HL-60/S4 treated with phorbol 12-myristate 13-acetate at 8.2 ng/mL for 4 days and 3 days (cell line): ENCODE data around the gene CCDC6.
"Not testable (repeated sequence)": the region's sequence is repeated elsewhere in the genome, so short reads cannot be mapped to it uniquely, and the experiment has no call there.

Experiments used
- in situ Hi-C: fragments of 300-500 bp; cut with MboI; formaldehyde crosslinking; loops from 2 replicates; pipeline ENCODE4 v1.15.0; 2022; ENCODE audit warnings: low sequenced_read_pairs

The CCDC6 gene

DNA sequence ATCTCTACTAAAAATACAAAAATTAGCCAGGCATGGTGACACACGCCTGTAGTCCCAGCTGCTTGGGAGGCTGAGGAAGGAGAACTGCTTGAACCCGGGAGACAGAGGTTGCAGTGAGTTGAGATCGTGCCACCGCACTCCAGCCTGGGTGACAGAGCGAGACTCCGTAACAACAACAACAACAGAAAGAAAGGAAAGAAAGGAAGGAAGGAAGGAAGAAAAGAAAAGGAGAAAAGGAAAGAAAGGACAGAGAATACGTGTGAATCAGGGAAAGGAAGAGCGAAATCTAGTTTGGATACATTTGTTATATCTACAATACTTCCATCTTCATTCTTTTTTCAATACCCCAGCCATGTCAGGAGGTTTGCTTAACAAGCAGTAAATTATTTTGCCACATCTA lies 21.5 kb downstream of the CCDC6 start:
- in situ Hi-C loops = not testable (repeated sequence)

DNA sequence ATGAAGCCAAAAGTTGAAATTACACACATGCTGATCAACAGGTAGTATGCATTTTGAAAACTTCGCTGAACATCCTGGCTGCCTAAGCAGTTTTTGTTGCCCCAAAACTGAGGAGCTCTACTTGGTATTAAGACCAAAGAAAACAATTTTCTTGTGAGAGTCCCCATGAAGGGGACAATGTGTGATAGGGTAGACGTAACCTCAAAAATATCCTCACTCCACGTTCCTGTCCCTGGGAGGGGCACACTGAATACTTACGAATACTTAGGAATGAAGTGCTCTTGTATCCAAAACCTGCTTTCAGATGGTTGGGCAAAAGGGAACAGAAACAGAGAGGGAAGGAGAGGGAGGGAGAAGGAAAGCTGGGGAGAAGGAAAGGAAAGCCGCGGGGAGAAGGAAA lies 24.7 kb downstream of the CCDC6 start:
- in situ Hi-C loops = no loop called here

DNA sequence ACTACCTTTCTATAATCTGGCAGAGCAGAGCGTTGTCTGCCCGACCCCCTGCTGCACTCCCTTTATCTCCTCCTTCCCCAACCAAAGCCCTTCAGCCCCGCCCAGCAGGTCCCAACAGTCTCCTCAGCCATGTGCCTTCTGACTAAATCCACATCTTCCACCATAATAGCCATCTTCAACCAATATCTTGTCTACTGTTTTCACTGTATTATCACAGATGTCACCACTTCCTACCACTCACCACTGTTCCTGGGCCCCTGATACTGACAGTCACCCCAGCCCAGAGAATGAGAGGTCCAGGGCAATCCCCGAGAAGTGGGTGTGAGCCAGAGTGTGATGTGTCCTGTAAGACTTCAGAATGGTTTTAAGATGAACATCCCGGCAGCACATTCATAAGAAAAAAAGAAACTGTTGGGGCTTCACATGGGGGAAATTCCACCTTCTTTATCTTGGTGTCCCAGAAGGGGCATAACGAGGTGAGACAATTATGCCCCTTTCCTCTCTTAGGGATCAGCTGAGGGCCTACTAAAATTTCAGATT lies 25.3 kb downstream of the CCDC6 start:
- in situ Hi-C loops = no loop called here

DNA sequence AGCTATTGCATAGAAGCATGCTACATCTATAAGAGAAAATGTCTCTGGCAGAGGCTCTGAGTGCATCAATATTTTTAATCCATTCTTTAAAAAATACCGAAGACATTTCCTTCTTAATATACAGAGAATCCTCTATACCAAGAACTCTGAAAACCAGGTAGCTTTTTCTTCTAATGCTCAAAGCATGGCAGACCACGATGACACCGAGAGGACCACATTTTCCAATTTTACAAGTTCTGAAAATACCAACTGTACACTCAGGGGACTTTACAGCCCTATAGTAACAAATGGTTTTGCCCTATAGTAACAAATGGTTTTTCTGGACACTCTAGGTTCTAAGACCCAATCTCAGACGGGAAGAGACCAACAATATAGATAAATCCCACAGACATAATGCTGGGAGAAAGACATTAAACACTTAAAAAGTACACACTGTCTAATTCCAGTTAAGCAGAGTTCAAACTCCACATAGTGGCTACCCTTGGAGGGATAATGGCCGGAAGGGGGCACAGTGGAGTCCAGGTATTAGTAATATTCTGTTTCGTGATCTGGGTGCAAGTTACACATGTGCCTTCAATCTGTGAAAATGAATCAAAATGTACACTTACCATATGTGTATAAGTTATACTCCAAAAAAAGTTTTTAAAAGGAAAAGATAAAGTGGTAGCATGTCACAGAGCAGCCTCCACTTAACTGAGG lies 26.2 kb downstream of the CCDC6 start:
- in situ Hi-C loops = no loop called here

DNA sequence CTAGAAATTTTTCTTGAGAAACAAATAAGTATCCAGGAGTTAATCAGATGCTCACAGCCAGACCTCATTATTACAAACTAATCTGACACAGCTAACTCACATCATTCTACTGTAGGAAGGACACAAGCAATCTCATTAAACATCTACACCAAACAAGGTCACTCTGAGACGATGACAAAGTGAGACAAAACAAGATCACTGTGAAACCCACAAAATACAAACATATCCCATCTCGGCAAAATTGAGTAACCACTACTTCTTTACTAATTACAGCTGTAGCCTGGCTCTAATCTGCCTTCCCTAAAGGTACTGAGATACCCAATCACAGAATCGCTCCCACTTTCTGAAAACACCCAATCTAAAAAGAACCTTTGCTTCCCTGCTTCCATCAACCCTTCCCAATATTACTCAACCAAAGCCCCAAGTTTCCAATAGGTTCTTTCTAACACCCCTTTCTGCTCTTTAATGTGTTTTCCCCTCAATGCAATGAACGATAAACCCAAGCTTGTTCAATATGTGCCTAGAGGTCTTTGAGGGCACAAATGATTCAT lies 26.9 kb downstream of the CCDC6 start:
- in situ Hi-C loops = no loop called here

DNA sequence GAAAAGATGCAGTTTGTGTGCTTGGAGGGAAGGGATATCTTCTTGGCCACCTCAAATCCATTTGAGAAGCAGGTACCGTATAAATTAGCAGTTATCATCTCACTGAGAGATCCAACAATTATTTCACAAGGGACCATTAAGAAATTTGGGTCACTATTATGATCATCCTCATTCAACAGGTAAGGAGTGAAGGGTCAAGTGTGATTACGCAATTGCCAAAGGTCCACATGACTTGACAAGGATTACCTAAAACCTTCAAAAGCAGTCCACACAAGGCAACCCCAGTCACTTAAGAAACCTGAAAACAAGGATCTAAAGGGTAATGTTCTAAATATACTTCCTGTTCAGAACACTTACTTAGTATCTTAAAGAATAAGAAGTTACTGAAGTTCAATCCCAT lies 27.4 kb downstream of the CCDC6 start:
- in situ Hi-C loops = no loop called here

DNA sequence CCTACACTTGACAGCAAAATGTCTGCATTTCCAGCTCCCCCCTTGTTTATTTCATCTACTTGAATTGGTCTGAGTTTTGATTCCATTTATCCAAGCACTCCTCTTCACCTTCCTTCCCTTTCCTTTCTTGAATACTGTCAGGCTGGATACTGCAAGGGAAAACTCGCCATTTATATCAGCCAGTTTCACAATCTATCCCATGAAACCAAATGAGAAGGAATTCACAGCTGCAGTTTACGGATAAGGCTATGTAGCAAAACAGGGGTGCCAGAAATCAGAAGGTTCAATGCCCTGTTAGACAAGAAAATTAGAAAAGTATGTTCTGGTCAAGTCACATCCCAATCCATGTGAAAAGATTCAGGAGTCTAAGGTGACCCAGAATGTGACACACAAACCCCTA lies 28.1 kb downstream of the CCDC6 start:
- in situ Hi-C loops = no loop called here

DNA sequence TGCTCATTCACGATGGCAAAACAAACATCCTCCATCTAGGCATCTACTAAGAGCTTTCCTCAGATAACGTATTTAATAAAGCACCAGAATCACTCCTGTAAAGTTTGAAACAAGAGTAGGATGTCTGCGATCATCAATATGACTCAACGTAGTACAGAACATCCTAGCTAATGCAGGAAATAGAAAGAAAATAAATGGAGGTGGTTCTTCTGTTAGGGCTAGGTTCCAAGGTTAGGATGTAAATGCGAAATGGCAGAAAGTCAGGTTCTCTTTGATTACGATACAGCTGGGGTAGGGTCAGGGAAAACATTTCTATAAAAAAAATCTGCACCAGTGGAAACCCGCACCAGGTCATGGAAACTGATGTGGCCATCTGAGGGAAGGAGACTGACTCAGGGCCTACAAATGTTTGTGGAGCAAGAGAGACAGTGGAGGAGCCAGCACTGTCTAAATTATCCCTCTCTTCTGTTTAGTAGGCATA lies 29.1 kb downstream of the CCDC6 start:
- in situ Hi-C loops = no loop called here

DNA sequence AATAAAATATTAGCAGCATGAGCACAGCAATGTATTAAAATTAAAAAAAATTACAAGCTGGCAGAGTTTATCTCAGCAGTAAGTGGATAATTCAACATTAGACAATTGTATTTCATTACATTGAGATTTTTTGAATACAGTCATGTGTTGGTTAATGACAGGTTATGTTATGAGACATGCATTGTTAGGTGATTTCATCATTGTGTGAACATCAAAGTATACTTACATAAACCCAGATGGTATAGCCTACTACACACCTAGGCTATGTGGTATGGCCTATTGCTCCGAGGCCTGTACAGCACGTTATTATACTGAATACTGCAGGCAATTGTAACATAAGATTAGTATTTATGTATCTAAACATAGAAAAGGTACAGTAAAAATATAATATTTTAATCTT lies 29.7 kb downstream of the CCDC6 start:
- in situ Hi-C loops = no loop called here

DNA sequence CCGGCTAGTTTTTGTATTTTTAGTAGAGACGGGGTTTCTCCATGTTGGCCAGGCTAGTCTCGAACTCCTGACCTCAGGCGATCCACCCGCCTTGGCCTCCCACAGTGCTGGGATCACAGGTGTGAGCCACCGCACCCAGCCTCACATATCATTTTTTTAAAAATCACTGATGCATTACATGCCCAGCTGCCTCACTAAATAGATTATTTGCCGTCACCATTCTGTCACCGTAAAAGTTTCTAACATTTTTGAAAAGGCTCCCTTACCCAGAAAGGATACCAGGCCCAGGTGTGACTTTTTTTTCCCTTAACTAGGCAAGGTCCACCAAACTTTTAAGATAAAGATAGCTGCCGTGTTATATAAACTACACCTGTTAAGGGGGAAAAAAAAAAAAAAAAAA lies 30.1 kb downstream of the CCDC6 start:
- in situ Hi-C loops = not testable (repeated sequence)

DNA sequence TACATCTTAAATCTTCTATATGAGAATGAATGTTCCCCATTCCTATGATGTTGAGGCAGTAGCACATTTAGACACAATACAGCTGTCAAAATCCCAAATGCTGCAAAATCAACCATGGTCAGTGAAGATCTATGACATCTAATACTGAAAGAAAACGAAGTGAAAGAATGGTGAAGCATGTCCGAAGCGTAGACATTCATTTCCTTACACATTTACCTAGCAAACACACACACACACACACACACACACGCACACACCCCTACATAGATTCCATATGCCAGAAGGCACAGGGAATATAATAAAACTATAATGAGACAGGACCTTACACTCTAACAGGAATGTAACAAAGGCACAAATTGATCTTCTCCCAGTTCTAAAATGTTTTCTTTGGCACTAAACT lies 32.5 kb downstream of the CCDC6 start:
- in situ Hi-C loops = no loop called here

DNA sequence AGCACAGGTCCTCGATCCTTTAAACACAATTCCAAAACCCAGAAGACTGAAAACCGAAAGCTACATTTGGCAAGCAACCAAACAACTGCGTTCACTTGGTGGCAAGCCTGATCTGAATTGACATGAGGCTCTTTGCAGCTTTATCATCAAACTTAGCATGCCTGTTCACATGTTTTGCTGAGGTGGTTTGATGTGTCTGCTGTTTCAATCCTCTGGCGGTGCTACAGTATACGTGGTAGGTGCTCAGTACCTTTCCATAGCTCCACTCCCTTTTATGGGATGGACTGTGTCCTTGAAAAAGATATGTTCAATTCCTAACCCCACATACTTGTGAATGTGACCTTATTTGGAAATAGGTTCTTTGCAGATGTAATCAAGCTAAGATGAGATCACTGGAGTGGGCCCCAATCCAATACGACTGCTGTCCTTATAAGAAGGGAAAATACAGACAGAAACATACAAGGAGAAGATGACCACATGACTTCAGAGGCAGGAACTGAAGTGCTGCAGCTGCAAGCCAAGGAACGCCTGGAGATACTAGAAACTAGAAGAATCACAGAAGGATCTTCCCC lies 33.4 kb downstream of the CCDC6 start:
- in situ Hi-C loops = no loop called here

DNA sequence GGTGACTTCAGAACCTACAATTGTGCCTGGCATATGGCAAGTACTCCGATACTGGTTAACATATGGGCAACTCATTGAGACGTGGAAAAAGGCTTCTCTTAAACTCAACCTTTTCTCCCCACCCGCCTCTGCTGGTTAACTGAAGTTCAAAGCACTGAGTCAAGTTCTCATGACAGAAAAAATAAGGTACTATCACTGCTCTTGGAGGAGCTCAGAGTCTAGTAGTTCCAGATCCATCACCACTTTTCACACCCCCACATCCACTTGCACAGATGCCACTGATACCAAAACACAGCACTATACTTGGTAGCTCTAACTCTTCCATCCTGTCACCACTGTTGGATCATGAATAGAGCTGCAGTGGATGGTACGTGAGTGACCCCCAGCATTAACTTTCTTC lies 36.2 kb downstream of the CCDC6 start:
- in situ Hi-C loops = no loop called here

DNA sequence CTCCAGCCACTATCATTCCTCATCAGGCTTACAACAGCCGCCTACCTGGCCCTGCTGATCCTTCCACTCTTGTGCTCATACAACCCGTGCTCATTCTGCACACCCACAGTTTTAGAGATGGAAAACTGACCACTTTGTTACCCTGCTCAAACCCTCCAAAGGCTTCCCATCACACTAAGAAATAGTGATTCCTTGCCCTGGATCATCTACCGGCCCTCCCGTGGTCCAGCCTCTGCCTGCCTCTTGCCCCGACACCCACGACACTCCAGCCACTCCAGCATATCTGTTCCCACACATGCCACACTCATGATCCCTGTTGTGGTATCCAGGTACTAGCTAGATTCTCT lies 36.8 kb downstream of the CCDC6 start:
- in situ Hi-C loops = no loop called here

DNA sequence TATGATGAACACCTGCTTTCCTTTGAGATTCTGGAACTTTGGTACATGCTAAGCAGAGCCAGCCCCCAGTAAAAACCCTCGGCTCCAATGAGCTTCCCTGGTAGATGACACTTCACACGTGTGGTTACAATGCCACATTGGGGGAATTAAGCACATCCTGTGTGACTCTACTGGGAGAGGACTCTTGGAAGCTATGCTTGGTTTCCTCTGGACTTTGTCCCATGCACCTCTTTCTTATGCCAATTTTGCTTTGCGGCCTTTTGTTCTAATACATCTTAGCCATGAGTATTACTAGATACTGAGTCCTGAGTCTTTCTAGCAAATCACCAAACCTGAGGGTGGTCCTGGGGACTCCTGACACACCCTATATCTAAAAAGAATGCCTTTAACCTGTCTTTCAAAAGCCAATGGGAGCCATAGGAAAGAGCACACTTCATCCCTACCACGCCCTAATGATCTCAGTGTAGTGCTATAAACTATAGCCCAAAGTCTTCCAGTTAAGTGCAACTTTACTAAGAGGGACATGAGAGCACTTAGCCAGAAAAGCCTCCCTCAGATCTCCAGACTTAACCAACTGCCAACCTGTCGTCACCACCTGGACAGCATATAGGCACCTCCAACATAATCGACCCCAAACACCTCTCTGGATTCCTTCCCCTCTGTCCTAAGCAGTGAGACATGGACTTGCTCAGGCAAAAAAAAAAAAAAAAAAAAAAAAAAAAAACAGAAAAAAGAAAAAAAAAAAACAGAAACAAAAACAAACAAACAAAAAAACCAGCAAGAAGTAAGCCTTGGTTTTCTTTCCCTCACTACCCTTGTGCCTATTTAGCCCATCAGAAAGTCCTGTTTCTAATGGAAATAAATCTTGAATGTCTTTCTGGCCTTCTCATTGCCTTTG lies 37.4 kb downstream of the CCDC6 start:
- in situ Hi-C loops = no loop called here

DNA sequence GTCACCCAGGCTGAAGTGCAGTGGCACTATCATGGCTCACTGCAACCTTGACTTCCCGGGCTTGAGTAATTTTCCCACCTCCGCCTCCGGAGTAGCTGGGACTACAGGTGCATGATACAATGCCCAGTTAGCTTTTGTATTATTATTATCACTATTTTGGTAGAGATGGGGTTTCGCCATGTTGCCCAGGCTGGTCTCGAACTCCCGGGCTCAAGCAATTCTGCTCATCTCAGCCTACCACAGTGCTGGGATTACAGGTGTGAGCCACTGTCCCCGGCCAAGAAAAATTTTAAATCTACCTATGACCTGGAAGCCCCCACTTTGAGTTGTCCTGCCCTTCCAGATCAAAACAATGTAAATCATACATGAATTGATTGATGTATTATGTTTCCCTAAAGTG lies 38.8 kb downstream of the CCDC6 start:
- in situ Hi-C loops = no loop called here

DNA sequence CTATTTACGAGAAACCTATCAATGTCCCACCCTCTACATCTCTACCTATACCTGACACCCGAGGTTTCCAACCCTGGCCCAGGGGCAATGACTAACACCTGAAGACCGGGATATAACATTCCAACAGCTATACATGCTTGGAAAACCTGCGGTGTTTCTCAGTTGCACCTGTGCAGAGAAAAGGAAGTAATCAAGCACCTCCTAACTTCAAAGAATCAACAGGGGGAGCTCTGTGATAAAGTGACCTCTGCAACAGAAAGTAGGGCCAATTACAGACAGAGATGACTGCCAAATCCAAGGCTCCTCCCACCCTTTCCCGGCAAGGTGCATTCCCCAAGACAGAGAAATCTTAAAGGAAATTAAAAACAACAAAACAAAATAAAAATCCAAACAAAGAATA lies 41.3 kb downstream of the CCDC6 start:
- in situ Hi-C loops = no loop called here

DNA sequence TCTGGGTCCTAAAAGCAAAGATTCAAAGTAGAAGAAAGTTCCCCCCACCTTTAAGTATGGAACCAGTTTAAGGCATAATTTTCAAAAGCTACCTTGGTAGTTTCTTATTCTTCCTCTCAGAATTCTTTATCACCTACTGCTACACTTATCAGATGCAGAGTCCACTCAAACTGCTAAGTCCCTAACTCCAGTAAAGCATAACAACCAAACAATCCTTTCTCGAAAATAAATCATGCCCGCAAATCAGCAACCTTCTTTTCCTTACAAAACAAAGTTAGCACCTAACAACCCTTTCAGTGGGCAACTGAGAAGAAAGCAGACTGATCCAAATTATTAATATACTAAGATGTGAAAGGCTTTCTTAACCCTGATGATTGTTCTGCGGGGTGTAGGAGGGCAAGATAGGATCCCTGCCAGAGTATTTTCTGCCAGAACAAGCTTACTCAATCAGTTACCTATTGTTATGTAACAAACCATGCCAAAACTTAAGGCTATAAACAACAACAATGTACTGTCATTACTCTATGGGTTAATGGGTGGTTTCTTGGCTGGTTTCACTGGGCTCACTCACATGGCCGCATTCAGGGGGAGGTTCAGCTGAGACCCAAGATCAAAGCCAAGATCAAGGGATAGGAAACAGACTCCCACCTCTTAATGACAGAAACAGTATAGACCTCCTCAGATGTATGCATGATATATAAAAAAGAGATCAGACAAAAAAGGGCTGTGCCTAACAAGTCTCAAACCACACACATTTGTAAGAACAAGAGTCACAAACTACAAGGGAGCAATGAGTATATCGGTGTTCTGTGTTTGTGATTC lies 42.0 kb downstream of the CCDC6 start:
- in situ Hi-C loops = no loop called here

DNA sequence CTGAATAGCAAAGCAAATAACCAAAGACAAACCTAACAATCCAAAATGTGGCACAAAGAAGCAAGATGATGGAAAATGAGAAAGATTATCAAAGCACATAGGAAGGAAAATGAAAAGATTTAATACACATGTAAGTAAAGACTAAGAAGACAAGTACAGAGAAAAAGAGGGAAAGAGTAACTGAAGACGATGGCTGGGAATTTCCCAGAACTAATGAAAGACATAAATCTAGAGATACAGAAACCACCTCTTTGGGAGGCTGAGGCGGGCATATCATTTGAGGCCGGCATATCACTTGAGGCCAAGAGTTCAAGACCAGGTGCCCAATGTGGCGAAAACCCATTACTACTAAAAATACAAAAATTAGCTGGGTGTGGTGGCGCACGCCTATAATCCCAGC lies 46.8 kb downstream of the CCDC6 start:
- in situ Hi-C loops = no loop called here

DNA sequence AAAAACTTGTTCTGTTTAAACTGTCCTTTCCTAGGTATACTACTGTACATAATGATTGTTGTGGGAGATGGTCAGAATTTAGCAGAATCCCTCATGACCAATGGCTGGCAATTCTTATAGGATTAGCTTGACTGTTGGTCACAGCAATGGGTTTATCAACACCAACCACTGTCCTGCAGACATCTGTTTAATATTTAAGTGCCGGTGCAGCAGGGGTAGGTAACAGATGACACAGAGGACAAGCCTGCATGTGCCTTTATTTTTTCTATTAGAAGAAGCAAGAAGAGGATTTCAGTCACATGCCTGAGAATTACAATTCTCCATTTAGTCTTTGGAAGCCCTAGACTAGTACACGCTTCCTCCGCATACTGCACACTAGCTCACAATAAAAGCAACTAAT lies 48.4 kb downstream of the CCDC6 start:
- in situ Hi-C loops = no loop called here

DNA sequence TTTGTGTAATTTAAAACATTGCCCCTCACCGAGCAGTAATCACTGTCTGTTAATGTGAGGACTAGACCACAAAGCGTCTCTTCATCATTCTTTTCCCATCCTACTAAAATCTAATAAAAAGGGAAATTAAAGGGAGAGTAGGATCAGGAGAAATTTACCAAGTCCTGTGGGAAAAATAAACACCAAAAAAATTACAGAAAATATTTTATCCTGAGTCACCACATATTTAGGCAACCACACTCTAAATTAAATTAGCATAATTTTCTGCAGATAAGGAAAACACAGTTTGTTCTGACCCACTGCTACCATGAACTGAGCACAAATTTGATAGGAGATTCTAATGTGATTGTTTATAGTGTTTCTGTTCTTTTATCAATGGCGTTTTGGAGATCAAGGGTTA lies 49.3 kb downstream of the CCDC6 start:
- in situ Hi-C loops = no loop called here
